OCI-LY1 (cell line): Measurements from ENCODE around the gene FAM120A.

ENCODE experiments used
- H2AFZ ChIP-seq: fragments of 200-600 bp; sonication (generic), shearing (Covaris generic); 2 replicates; pipeline ENCODE4 v1.6.0; 2014; ENCODE audit warnings: antibody characterized with exemption, mild to moderate bottlenecking, low read length
- H3F3A ChIP-seq: fragments of 200-600 bp; sonication (generic), shearing (Covaris generic); 2 replicates; pipeline ENCODE4 v1.6.0; 2014; ENCODE audit warnings: mild to moderate bottlenecking, antibody characterized with exemption, low read length, moderate library complexity; ENCODE audit not compliant: insufficient read depth
- H3K27ac ChIP-seq: fragments of 200-600 bp; sonication (generic); 2 replicates; pipeline ENCODE4 v1.5.1; 2014; ENCODE audit warnings: low read length, mixed run types, mild to moderate bottlenecking, low read depth; ENCODE audit not compliant: poor library complexity, severe bottlenecking
- H3K27me3 ChIP-seq: fragments of 200-600 bp; sonication (generic); 2 replicates; pipeline ENCODE4 v1.6.0; 2014; ENCODE audit warnings: antibody characterized with exemption, mild to moderate bottlenecking, low read length, moderate library complexity; ENCODE audit not compliant: insufficient read depth
- H3K36me3 ChIP-seq: fragments of 200-600 bp; sonication (generic); 2 replicates; pipeline ENCODE4 v1.6.1; 2014; ENCODE audit warnings: mild to moderate bottlenecking, antibody characterized with exemption, low read length, moderate library complexity, mixed read lengths; ENCODE audit not compliant: insufficient read depth
- H3K4me1 ChIP-seq: fragments of 200-600 bp; sonication (generic); 2 replicates; pipeline ENCODE4 v1.5.1; 2014; ENCODE audit warnings: mild to moderate bottlenecking, low read length, moderate library complexity; ENCODE audit not compliant: insufficient read depth, severe bottlenecking
- H3K4me2 ChIP-seq: fragments of 200-600 bp; sonication (generic), shearing (Covaris generic); 2 replicates; pipeline ENCODE4 v1.6.1; 2014; ENCODE audit warnings: low read length
- H3K4me3 ChIP-seq: fragments of 200-600 bp; sonication (generic); 2 replicates; pipeline ENCODE4 v1.5.1; 2014; ENCODE audit warnings: low read length, low read depth, mild to moderate bottlenecking, mixed read lengths; ENCODE audit not compliant: poor library complexity, severe bottlenecking
- H3K79me2 ChIP-seq: fragments of 200-600 bp; shearing (Covaris generic); 2 replicates; pipeline ENCODE4 v1.6.1; 2016; ENCODE audit warnings: mixed run types, low read length, mixed read lengths; ENCODE audit not compliant: insufficient read depth
- H3K9ac ChIP-seq: fragments of 200-600 bp; sonication (generic), shearing (Covaris generic); 2 replicates; pipeline ENCODE4 v1.6.1; 2014; ENCODE audit warnings: mild to moderate bottlenecking, low read length, mixed read lengths
- H3K9me2 ChIP-seq: fragments of 200-600 bp; sonication (generic), shearing (Covaris generic); 2 replicates; pipeline ENCODE4 v1.6.1; 2014; ENCODE audit warnings: low read depth, mild to moderate bottlenecking, low read length, mixed read lengths
- H3K9me3 ChIP-seq: fragments of 200-600 bp; shearing (Covaris generic); 2 replicates; pipeline ENCODE4 v1.6.1; 2014; ENCODE audit warnings: low read length, mixed read lengths
- H4K20me1 ChIP-seq: fragments of 200-600 bp; sonication (generic), shearing (Covaris generic); 2 replicates; pipeline ENCODE4 v1.6.0; 2016; ENCODE audit warnings: mild to moderate bottlenecking, low read length; ENCODE audit not compliant: insufficient read depth
- EZH2 ChIP-seq: fragments of 200-600 bp; sonication (generic), shearing (Covaris generic); IDR thresholded peaks from 2 replicates; pipeline ENCODE4 v1.8.0; 2017; ENCODE audit warnings: borderline replicate concordance, mixed run types, mild to moderate bottlenecking, antibody characterized with exemption, low read length, moderate library complexity, mixed read lengths
- TF ChIP-seq, protein P1 (sequence below): fragments of 200-600 bp; sonication (generic), shearing (Covaris generic); IDR thresholded peaks from 2 replicates; pipeline ENCODE4 v1.5.1; 2017; ENCODE audit warnings: mild to moderate bottlenecking, antibody characterized with exemption, low read length, moderate library complexity, mixed read lengths

The FAM120A gene

DNA sequence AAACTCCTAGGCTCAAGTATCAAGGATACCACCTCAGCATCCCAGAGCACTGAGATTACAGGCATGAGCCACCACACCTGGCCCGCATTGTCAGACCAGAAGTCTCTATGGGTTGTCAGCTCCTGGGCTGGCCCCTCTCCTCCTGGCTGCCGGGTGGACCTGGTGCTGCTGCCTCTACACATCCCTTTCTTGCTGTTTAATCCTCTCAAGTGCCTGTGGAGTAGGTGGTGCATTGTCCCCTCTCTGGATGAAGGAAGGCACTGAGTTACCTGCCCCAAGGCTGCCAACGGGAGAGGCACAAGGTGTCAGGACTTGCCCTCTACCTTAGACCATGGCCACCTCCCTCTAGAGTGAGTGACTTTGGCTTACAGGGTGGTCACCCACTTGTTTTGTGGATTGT, 162.3 kb downstream of the FAM120A start:
- peaks cover 7% of the 10 kb centered on the region for H3K4me1 ChIP-seq
- H2AFZ ChIP-seq: no peak overlapping the region
- no peak overlapping the region for H3K27ac ChIP-seq
- H3K36me3 ChIP-seq: no peaks in the 10 kb centered on the region; the same call in 1 of the 2 replicates
- no peak overlapping the region for H3K4me2 ChIP-seq
- H3K27me3 ChIP-seq: no peaks in the 10 kb centered on the region
- TF ChIP-seq, protein P1, sequence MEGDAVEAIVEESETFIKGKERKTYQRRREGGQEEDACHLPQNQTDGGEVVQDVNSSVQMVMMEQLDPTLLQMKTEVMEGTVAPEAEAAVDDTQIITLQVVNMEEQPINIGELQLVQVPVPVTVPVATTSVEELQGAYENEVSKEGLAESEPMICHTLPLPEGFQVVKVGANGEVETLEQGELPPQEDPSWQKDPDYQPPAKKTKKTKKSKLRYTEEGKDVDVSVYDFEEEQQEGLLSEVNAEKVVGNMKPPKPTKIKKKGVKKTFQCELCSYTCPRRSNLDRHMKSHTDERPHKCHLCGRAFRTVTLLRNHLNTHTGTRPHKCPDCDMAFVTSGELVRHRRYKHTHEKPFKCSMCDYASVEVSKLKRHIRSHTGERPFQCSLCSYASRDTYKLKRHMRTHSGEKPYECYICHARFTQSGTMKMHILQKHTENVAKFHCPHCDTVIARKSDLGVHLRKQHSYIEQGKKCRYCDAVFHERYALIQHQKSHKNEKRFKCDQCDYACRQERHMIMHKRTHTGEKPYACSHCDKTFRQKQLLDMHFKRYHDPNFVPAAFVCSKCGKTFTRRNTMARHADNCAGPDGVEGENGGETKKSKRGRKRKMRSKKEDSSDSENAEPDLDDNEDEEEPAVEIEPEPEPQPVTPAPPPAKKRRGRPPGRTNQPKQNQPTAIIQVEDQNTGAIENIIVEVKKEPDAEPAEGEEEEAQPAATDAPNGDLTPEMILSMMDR: no peak
- no peak for TF ChIP-seq EZH2
- H4K20me1 ChIP-seq: no peaks in the 10 kb centered on the region
- no peaks in the 10 kb centered on the region for H3K9me2 ChIP-seq
- peaks cover 8% of the 10 kb centered on the region; the same call in 1 of the 2 replicates for H3K9me3 ChIP-seq
- H3K9ac ChIP-seq: no peak overlapping the region
- H3K79me2 ChIP-seq: no peaks in the 10 kb centered on the region
- no peak overlapping the region for H3K4me3 ChIP-seq
- H3F3A ChIP-seq: no peaks in the 10 kb centered on the region

DNA sequence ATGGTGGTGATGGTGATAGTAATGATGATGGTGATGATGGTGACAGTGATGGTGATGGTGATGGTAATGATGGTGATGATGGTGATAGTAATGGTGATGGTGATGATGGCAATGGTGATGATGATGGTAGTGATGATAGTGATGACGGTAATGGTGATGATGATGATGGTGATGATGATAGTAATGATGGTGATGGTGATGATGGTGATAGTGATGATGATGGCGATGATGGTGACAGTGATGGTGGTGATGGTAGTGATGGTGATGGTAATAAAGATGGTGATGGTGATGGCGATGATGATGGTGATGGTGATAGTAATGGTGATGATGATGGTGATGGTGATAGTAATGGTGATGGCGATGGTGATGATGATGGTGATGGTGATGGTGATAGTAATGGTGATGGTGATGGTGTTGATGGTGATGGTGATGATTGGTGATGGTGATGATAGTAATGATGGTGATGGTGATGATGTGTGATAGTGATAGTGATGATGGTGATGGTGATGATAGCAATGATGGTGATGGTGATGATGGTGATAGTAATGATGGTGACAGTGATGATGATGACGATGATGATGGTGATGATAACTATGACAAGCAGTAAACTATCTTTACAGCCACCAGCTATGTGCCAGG, 163.5 kb downstream of the FAM120A start:
- no peak overlapping the region for H3K4me2 ChIP-seq
- peaks cover 7% of the 10 kb centered on the region for H3K4me1 ChIP-seq
- H3K4me3 ChIP-seq: no peak overlapping the region
- no peak overlapping the region for H3K27ac ChIP-seq
- TF ChIP-seq, protein P1: no peak
- no peak for TF ChIP-seq EZH2
- H3F3A ChIP-seq: no peaks in the 10 kb centered on the region
- no peaks in the 10 kb centered on the region for H3K79me2 ChIP-seq
- H3K9ac ChIP-seq: no peak overlapping the region
- H3K36me3 ChIP-seq: no peaks in the 10 kb centered on the region; the same call in 1 of the 2 replicates
- H4K20me1 ChIP-seq: no peaks in the 10 kb centered on the region
- H2AFZ ChIP-seq: no peak overlapping the region
- no peaks in the 10 kb centered on the region for H3K9me2 ChIP-seq
- no peaks in the 10 kb centered on the region for H3K27me3 ChIP-seq
- peaks cover under 1% of the 10 kb centered on the region; the same call in 1 of the 2 replicates for H3K9me3 ChIP-seq
